Thyroid gland (tissue), 4 donors: ENCODE results near the gene IFNA16.
"Not testable (repeated sequence)": the region's sequence is repeated elsewhere in the genome, so short reads cannot be mapped to it uniquely, and the experiment has no call there.

Source experiments
- CTCF ChIP-seq, 6 experiments: fragments of 200-600 bp in 3 of 6; fragments of 450-650 bp in 3 of 6; sonication (generic) in 3 of 6; IDR thresholded peaks; one replicate each; pipeline ENCODE4 v1.5.1; 2016 to 2019; ENCODE audit warnings: antibody characterized with exemption in 6 of 6, mild to moderate bottlenecking in 2 of 6, inconsistent platforms in 1 of 6, moderate library complexity in 1 of 6
- POLR2A ChIP-seq, 2 donors: fragments of 450-650 bp; IDR thresholded peaks; one replicate each; pipeline ENCODE4 v1.6.1; 2017; ENCODE audit warnings: antibody characterized with exemption in 2 of 2, mild to moderate bottlenecking in 2 of 2, moderate library complexity in 1 of 2

GRCh38 chr9:21212160-21212559, 5.0 kb downstream of the IFNA16 start:
- not testable (repeated sequence) for TF ChIP-seq CTCF, POLR2A (IDR thresholded peaks at IDR 0.05)
